GM13977 (cell line): ENCODE measurements around the gene CKAP5.
"Not testable (repeated sequence)": the region's sequence is repeated elsewhere in the genome, so short reads cannot be mapped to it uniquely, and the experiment has no call there.

Source experiments
- DNase-seq: peaks from one replicate; pipeline ENCODE4 v3.0.0; 2012; ENCODE audit warnings: low spot score
- in situ Hi-C: fragments of 300-500 bp; cut with MboI; formaldehyde crosslinking; loops from one replicate; pipeline ENCODE4 v1.12.0; 2022; ENCODE audit warnings: low sequenced_read_pairs, low pct_unique_long_range_greater_than_20kb, mixed read lengths, inconsistent platforms; ENCODE audit not compliant: unreplicated experiment
- TF ChIP-seq, protein P1 (sequence below): IDR thresholded peaks from 2 replicates; pipeline ENCODE4 v1.5.1; 2012; ENCODE audit warnings: mild to moderate bottlenecking, control low read depth; ENCODE audit not compliant: insufficient read depth; ENCODE audit errors: extremely low read depth, missing control alignments

The CKAP5 gene

GRCh38 chr11:46723359-46723680 lies 122.8 kb downstream of the CKAP5 start:
- no peak for DNase-seq
- in situ Hi-C loops: no loop called here
- TF ChIP-seq, protein P1, sequence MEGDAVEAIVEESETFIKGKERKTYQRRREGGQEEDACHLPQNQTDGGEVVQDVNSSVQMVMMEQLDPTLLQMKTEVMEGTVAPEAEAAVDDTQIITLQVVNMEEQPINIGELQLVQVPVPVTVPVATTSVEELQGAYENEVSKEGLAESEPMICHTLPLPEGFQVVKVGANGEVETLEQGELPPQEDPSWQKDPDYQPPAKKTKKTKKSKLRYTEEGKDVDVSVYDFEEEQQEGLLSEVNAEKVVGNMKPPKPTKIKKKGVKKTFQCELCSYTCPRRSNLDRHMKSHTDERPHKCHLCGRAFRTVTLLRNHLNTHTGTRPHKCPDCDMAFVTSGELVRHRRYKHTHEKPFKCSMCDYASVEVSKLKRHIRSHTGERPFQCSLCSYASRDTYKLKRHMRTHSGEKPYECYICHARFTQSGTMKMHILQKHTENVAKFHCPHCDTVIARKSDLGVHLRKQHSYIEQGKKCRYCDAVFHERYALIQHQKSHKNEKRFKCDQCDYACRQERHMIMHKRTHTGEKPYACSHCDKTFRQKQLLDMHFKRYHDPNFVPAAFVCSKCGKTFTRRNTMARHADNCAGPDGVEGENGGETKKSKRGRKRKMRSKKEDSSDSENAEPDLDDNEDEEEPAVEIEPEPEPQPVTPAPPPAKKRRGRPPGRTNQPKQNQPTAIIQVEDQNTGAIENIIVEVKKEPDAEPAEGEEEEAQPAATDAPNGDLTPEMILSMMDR: no peak

DNA sequence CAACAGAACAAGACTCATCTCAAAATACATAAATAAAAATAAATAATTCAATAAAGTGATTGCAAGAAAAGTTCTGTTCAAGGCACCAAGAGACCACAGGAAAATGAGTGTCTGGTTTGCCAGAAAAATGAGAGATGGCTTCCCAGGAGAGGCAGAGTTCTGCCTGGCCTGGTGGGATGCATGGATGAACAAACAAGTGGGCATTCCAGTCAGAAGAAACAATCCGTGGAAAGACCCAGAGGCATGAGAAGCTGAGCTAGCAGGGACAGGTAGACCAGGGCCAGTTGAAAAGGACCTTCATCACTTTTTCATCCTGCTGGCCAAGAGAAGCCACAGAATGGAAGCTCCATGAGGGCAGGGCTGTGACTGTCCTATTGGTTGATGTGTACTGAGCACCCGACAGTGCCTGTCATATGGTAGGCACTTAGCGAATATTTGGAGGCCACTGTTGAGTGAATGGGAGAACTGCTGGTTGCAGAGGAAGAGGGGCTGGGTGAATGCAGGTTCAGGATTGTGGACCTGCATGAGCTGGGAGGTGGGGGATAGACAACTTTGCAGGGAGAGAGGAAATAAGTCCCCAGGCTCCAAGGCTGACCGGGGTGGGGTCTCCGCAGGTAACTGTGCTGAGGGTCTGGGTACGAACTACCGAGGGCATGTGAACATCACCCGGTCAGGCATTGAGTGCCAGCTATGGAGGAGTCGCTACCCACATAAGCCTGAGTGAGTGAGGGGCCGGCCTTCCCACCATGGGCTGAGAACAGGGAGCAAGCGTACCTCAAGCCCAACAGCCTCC lies 123.3 kb downstream of the CKAP5 start:
- TF ChIP-seq, protein P1: no peak
- DNase-seq: no peak
- in situ Hi-C loops: no loop called here

DNA sequence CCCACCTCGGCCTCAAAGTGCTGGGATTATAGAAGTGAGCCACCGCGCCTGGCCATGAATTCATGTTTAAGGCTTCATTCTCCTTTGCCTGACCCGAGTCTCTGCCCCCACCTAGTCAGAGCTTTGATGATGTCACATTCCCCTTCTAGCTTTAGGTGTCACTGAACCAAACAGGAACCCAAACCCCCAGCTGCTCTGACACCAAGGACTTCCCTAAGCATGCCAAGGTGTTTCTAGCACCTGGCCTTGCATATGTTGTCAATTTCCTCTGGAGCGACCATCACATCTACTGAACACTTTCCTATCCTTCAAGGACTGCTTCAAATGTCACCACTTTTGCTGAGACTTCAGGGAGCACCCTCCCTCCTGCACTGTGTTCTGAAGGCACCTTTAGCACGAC lies 124.8 kb downstream of the CKAP5 start:
- in situ Hi-C loops: no loop called here

DNA sequence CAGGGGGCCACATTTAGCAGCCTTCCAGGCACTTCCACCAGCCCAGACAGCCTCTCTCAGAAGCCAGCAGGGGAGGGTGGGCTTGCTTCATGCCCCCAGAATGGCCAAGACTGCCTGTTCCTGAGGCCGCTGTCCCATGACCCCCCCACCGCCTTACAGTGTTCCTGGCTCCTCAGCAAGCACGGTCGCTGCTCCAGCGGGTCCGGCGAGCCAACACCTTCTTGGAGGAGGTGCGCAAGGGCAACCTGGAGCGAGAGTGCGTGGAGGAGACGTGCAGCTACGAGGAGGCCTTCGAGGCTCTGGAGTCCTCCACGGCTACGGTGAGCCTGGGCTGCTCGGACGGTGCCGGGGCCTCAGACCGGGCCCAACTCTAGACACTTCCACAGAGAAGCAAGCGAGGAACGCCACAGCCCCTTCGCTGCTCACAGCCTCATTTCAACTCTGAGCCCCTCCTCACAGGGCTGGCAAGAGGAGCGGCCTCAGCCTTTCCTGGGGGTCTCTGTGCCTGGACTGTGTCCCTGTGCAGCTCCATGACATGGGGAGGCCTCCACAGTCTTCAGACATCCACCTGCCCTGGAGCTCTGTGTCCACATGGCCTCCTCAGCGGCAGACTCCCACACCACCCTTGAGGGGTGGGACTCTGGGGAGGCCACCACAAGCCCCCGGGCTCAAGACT lies 126.4 kb downstream of the CKAP5 start:
- in situ Hi-C loops: no loop called here

More for the DNA sequence above, 124.8 kb downstream of the CKAP5 start:
- TF ChIP-seq, protein P1: no peak
- DNase-seq: no peak

GRCh38 chr11:46719048-46719542 lies 127.0 kb downstream of the CKAP5 start, which contains the start of gene F2:
TSS of gene F2 (plus strand) at chr11:46719213. CDS start at chr11:46719236, 23 bp downstream.
- DNase-seq: no peak
- in situ Hi-C loops: no loop called here
- TF ChIP-seq, protein P1: no peak

More for the DNA sequence above, 126.4 kb downstream of the CKAP5 start:
- DNase-seq: no peak
- TF ChIP-seq, protein P1: no peak

DNA sequence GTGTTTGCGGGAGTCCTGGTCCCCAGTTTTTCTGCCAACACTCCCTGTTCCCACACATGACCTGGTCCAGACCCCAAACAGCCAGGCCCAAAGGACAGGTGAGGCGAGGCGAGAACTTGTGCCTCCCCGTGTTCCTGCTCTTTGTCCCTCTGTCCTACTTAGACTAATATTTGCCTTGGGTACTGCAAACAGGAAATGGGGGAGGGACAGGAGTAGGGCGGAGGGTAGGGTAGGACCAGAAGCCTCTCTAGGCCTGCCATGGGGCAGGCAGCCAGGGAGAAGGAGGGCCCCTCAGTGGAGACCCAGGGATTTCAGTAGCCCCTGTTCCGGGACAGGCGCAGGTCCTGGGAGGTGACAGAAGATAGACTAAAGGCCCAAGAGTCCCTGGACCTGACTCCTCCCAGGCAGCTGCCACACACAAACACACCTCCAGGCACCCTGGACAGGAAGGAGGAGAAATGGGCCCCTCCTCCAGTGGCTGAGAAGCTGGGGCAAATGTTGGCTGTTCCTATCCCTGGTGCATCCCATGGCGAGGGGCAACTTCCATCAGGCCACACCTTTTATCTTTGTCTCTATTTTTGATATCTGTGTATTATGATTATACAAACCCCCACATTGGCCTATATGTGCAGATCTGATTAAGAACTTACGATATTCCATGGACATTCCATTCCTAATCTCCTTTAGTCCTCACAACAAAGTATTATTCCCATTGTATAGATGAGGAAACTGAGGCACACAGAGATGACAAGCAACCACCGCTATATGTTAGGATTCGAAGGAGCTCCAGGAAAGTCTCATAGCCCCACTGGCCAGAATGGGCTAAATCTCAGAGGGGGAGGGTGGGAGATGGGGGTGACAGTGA lies 127.7 kb downstream of the CKAP5 start:
- in situ Hi-C loops: no loop called here
- TF ChIP-seq, protein P1: no peak
- DNase-seq: no peak

GRCh38 chr11:46717825-46718154 lies 128.3 kb downstream of the CKAP5 start:
- in situ Hi-C loops, DNase-seq: not testable (repeated sequence)
